GM12874 (cell line): ENCODE measurements around the gene MOXD1.

Source experiments
- CTCF ChIP-seq: IDR thresholded peaks from 2 replicates; pipeline ENCODE4 v1.5.1; 2011; ENCODE audit warnings: low read depth, mild to moderate bottlenecking, control low read depth, low read length, moderate library complexity; ENCODE audit not compliant: insufficient read depth

The MOXD1 gene

GRCh38 chr6:132310921-132311320 lies 90.4 kb downstream of the MOXD1 start:
- TF ChIP-seq CTCF, result no peak

GRCh38 chr6:132304891-132305305 lies 96.4 kb downstream of the MOXD1 start:
- TF ChIP-seq CTCF, result no peak

- peak; percentile 46; the same call in 1 of the 2 replicates for TF ChIP-seq CTCF
These were observed 100.8 kb downstream of the MOXD1 start for GRCh38 chr6:132300323-132300949.

- peak; percentile 42; the same call in 1 of the 2 replicates for TF ChIP-seq CTCF
These were observed 102.8 kb downstream of the MOXD1 start for GRCh38 chr6:132298344-132298949.

- no peak for TF ChIP-seq CTCF
These were observed 111.5 kb downstream of the MOXD1 start for GRCh38 chr6:132289756-132290155.

GRCh38 chr6:132287101-132287500 lies 114.2 kb downstream of the MOXD1 start:
- TF ChIP-seq CTCF, result no peak

GRCh38 chr6:132286298-132287019 lies 114.8 kb downstream of the MOXD1 start:
- no peak for TF ChIP-seq CTCF
